ENCODE measurements around the gene MAP4K3.

DNA sequence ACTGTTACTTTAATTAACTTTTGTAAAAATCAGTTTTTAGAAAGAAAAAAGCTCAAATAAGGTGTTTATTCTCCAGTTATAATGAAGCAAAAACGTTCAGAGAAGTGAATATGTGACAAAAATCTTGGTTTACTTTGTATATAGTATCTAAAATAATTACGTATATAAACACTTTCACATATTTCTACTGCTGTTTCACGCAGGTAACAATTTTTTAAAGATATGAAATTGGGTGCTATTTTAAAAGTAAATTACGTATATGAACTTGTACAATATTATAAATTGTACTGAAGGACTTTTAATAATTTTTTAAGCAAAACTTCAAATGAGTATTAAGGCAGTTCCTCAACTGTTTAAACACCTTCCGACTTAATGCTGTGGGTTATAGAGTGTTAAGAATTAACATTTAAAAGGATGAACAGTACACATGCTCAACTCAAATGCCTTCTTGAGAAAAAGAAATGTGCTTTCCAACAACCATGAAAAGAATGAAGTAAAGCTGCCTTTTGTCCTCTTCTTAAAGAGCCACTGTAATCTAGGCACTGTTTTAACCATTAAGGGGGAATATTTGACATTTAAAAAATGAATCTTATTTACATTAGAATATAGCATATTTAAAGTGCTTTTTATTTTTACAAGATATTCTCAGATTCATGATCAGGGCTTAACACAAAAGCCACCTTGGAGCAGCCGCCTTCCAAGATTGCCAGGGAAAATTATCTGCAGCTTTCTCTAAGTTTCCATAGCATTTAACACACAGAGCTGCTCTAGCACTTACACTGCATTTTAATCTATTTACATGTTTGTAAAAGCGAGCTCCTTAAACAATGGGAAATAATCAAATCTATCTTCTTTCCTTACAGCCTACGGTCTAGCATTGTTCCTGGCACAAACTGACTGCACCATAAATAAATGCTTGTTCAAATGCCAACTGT is 136.8 kb downstream of the MAP4K3 start:
- TF ChIP-seq POLR2A (IDR thresholded peaks at IDR 0.05; ENCODE audit: low read length) (no peak), GATA1 (IDR thresholded peaks at IDR 0.05; ENCODE audit: low read depth, low read length) (no peak)

All from erythroblast (primary cell).